ENCODE results near the gene MIGA1.
A peak's percentile ranks its signal among the peaks of the same experiment; 100 is the strongest.
"Not testable (repeated sequence)": the region's sequence is repeated elsewhere in the genome, so short reads cannot be mapped to it uniquely, and the experiment has no call there.

Gene MIGA1

DNA sequence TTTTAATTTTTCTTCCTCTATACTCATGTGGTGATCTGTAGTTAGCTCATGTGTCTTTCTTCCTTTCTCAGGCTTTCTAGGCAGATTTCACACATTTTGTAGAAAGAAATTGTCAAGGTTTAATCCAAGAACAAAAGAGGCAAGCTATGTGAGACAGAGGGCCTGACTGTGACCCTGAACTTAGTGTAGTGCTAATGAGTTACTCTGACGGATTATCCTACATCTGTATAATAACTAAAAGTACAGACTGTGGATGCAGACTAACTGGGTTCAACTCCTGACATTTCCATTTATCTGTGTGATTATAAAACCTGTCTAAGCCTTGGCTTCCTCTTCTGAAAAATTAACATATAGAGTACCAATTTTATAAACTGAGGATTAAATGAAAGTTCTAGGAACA lies 40.7 kb downstream of the MIGA1 start:
- Mint-ChIP-seq H3K27ac (no peak overlapping the region), H3K36me3 (peaks cover 26% of the 10 kb centered on the region), H3K4me1 (peaks cover 1% of the 10 kb centered on the region), H3K9me3 (no peaks in the 10 kb centered on the region), H3K4me3 (no peak overlapping the region), H3K27me3 (no peaks in the 10 kb centered on the region)
- no peak for ATAC-seq (ENCODE audit: low read depth)
- DNase-seq (ENCODE audit: low spot score in 2 of 2), result no peak

DNA sequence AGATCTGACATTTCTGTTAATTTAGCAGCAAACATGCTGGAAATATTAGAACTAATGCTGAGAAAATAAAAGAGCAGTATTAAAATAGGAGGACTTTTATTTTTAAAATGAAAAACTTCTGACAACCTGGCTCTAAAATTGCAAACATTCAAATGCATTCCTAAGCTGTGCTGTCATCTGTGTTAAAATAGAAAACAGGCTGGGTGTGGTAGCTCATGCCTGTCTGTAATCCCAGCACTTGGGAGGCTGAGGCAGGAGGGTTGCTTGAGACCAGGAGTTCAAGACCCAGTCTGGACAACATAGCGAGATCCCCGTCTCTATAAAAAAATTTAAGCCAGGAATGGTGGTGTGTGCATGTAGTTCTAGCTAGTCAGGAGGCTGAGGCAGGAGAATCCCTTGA lies 44.6 kb downstream of the MIGA1 start:
- Mint-ChIP-seq H3K27ac (no peak overlapping the region), H3K27me3 (no peaks in the 10 kb centered on the region), H3K4me1 (peaks cover 7% of the 10 kb centered on the region), H3K4me3 (no peak overlapping the region), H3K9me3 (no peaks in the 10 kb centered on the region), H3K36me3 (peaks cover 22% of the 10 kb centered on the region)
- no peak for ATAC-seq (ENCODE audit: low read depth)
- DNase-seq (ENCODE audit: low spot score in 2 of 2), result no peak

DNA sequence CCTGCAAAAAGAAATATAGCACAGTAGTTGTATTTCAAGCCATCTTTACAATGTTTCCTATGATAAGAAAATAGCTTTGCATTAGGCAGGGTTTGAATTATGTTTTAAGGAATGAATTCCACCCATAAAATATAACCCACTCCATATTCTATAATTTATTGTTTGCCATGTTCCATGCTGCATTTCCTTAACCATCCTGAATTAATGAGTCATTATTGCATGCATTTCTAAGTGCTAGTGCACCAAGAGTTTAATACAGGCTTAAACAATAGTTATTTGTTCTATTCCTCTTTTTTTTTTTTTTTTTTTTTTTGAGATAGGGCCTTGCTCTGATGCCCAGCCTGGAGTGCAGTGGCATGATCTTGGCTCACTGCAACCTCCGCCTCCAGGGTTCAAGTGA lies 45.2 kb downstream of the MIGA1 start:
- no peak for ATAC-seq (ENCODE audit: low read depth)

DNA sequence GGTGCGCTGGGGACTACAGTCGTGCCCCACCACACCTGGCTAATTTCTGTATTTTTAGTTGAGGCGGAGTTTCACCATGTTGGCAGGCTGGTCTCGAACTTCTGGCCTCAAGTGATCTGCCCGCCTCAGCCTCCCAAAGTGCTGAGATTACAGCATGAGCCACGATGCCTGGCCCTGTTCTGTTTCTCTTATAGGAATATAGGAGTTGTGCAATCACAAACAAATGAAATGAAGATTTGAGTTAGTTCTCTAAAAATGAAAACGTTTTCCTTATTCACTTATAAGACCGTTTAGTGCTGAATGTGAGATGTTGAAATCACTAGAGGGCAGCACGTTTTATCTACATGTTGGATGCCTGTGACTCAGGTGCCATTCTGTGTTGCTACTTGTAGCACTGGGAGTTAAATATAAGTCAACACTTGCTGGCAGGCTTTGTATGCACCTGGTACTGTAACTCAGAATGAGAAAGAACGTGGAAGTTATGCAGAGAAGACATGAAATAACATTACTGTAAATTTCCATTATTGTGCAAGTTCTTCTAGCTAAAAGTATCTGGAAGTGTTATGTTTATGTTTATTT lies 45.8 kb downstream of the MIGA1 start:
- DNase-seq (ENCODE audit: low spot score in 2 of 2), result no peak
- no peak overlapping the region for H3K27ac Mint-ChIP-seq
- peaks cover 7% of the 10 kb centered on the region for H3K4me1 Mint-ChIP-seq
- H3K9me3 Mint-ChIP-seq, result no peaks in the 10 kb centered on the region
- peaks cover 18% of the 10 kb centered on the region for H3K36me3 Mint-ChIP-seq
- peak; percentile 51 for ATAC-seq (ENCODE audit: low read depth)
- H3K27me3 Mint-ChIP-seq, result no peaks in the 10 kb centered on the region
- H3K4me3 Mint-ChIP-seq, result no peak overlapping the region

More for the DNA sequence above, 45.2 kb downstream of the MIGA1 start:
- peaks cover 22% of the 10 kb centered on the region for H3K36me3 Mint-ChIP-seq
- H3K27ac Mint-ChIP-seq, result no peak overlapping the region
- H3K27me3 Mint-ChIP-seq, result no peaks in the 10 kb centered on the region
- no peak for DNase-seq (ENCODE audit: low spot score in 2 of 2)
- H3K4me3 Mint-ChIP-seq, result no peak overlapping the region
- H3K4me1 Mint-ChIP-seq, result peaks cover 7% of the 10 kb centered on the region
- no peaks in the 10 kb centered on the region for H3K9me3 Mint-ChIP-seq

DNA sequence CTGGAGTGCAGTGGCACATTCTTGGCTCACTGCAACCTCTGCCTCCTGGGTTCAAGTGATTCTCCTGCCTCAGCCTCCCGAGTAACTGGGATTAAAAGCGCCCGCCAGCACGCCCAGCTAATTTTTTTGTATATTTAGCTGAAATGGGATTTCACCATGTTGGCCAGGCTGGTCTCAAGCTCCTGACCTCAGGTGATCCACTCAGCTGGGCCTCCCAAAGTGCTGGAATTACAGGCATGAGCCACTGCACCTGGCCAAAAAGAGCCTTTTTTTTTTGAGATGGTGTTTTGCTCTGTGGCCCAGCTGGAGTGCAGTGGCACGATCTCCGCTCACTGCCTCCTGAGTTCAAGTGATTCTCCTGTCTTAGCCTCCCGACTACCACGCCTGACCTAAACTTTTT lies 47.4 kb downstream of the MIGA1 start:
- H3K9me3 Mint-ChIP-seq; H3K4me3 Mint-ChIP-seq; H3K27ac Mint-ChIP-seq; H3K27me3 Mint-ChIP-seq; H3K4me1 Mint-ChIP-seq; ATAC-seq (ENCODE audit: low read depth); DNase-seq (ENCODE audit: low spot score in 2 of 2): not testable (repeated sequence)
- H3K36me3 Mint-ChIP-seq, result peaks cover 13% of the 10 kb centered on the region

DNA sequence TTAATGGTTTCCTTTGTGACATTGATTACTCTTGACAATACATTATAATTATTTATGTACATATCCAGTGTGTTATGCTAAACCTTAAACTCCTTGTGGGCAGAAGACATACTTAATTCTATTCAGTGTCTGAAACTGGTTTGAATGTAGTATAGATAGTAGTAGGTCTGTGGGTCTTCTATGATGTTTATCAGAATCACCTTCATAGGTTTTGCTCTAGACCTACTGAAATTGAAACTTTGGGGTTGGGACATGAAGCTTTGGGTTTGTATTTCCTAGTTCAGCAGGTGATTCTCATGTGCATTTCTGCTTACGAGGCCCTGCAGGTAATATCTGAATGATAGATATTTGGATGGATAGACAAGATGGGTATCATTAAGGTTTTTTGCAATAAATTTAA lies 48.6 kb downstream of the MIGA1 start:
- peaks cover 7% of the 10 kb centered on the region for H3K4me1 Mint-ChIP-seq
- no peaks in the 10 kb centered on the region for H3K9me3 Mint-ChIP-seq
- DNase-seq (ENCODE audit: low spot score in 2 of 2) (no peak), ATAC-seq (ENCODE audit: low read depth) (no peak)
- H3K27ac Mint-ChIP-seq, result no peak overlapping the region
- peaks cover 15% of the 10 kb centered on the region for H3K36me3 Mint-ChIP-seq
- H3K27me3 Mint-ChIP-seq, result no peaks in the 10 kb centered on the region
- H3K4me3 Mint-ChIP-seq, result no peak overlapping the region

DNA sequence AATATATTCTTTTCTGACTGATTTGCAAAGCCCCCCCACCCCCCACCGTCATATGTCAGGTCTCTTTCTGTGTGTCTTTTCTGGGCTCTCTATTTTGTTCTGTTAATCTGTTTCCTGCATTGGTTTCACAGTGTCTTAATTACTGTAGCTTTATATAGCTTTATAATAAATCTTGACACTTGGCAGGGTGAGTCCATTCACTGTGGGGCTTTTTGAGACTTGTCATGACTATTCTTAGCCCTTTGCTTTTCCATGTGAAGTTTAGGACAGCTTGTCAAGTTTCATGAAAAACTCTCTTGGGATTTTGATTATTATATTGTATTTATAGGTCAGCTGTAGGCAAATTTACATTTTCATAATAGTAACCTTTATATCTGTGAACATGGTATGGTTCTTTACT lies 50.4 kb downstream of the MIGA1 start:
- no peak for DNase-seq (ENCODE audit: low spot score in 2 of 2)
- H3K4me3 Mint-ChIP-seq, result no peak overlapping the region
- peaks cover 7% of the 10 kb centered on the region for H3K4me1 Mint-ChIP-seq
- ATAC-seq (ENCODE audit: low read depth), result no peak
- peaks cover 15% of the 10 kb centered on the region for H3K36me3 Mint-ChIP-seq
- H3K27ac Mint-ChIP-seq, result no peak overlapping the region
- no peaks in the 10 kb centered on the region for H3K9me3 Mint-ChIP-seq
- no peaks in the 10 kb centered on the region for H3K27me3 Mint-ChIP-seq

DNA sequence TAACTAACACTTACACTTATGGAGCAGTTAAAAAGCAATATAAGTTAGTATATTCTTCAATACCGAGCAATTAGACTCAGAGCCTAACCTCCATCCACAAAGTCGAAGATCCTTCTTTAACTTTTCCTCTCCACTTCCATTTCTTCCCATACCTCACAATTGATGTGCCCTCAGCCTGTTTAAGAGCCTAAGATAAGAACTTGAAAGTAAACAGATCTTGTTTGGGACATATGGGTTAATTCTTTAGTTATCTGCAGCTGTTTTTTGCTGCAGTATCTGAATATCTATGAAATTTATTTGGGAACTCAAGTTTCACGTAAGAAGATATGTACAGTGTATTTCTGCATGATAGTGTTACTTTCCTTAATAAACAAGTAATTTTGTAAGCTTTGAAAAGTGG lies 51.5 kb downstream of the MIGA1 start:
- ATAC-seq (ENCODE audit: low read depth) (no peak), DNase-seq (ENCODE audit: low spot score in 2 of 2) (no peak)
- Mint-ChIP-seq H3K36me3 (peaks cover 17% of the 10 kb centered on the region), H3K27ac (no peak overlapping the region), H3K9me3 (no peaks in the 10 kb centered on the region), H3K4me3 (no peak overlapping the region), H3K4me1 (peaks cover 2% of the 10 kb centered on the region), H3K27me3 (no peaks in the 10 kb centered on the region)

DNA sequence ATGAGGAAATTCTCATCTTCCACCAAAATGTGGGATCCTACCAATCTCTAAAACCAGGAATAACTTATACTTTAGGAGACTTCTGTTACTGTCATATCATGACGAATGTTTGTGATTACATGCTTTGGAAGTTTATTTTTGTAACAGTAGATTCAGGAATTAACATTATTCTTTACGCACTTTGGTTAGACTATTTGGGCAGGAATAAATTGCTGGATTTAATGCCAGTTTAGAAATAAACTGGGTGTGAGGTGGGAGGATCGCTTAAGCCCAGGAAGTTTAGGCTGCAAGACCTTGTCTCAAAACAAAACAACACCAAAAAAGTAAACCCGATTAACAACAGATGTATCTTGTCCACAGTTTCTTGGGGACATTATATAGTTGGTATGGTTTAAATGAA lies 52.1 kb downstream of the MIGA1 start:
- Mint-ChIP-seq H3K27me3 (no peaks in the 10 kb centered on the region), H3K36me3 (peaks cover 15% of the 10 kb centered on the region), H3K4me3 (no peak overlapping the region), H3K4me1 (peaks cover 2% of the 10 kb centered on the region), H3K9me3 (no peaks in the 10 kb centered on the region), H3K27ac (no peak overlapping the region)
- no peak for DNase-seq (ENCODE audit: low spot score in 2 of 2)
- ATAC-seq (ENCODE audit: low read depth), result no peak

DNA sequence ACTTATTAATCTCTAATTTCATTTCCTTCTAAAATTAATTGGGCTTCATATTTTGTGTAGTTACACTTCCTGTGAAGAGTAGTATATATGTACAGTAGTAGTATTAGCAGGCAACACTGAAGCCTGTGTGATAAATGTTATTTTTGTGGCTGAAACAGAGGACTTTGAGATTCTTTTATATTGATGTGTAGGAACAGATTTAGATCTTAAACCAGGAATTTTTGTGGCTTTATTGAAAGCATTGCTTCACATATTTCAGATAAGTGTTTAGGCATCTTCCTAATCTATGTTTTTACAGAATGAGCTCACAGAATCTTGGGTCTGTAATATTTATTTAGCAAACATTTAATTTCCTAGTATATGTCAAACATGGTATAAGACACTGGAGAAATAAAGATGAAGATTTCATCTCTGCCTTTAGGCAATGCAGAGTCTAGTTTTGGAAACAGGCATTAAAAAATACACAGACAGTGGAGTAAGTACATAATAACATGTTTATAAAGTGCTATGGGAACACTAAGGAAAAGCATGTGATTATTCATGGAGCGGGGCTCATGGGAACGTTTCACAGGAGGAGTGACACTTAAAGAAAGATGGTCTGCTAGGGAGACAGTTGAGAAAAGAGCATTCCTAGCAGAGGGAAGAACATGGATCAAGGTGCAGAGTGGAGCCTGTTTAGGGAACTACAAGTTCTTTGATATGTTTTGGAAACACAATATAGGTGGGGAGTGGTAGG lies 52.7 kb downstream of the MIGA1 start:
- DNase-seq (ENCODE audit: low spot score in 2 of 2), result no peak

DNA sequence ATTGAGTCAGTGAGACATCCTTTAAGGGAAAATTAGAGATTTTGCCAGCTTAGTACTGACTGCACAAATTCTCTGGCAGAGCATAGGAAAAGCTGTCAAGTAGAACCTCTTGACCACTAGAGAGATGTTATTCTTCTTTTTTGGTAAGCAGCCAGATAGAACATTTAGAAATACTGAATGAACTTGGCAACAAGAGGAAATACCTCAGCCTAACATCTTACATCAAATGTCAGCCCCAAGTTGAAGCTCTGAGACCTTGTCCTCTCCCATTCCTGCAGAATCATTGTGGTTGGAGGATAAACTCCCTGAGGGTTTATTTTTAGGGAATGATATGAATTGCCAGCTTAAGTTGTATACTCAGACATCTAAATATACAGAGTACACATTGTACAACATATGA lies 53.5 kb downstream of the MIGA1 start:
- Mint-ChIP-seq H3K9me3 (no peaks in the 10 kb centered on the region), H3K36me3 (peaks cover 9% of the 10 kb centered on the region), H3K4me3 (no peak overlapping the region), H3K27ac (no peak overlapping the region), H3K4me1 (no peaks in the 10 kb centered on the region), H3K27me3 (no peaks in the 10 kb centered on the region)
- DNase-seq (ENCODE audit: low spot score in 2 of 2), result no peak
- no peak for ATAC-seq (ENCODE audit: low read depth)

More for the DNA sequence above, 52.7 kb downstream of the MIGA1 start:
- Mint-ChIP-seq H3K4me3 (no peak overlapping the region), H3K9me3 (no peaks in the 10 kb centered on the region), H3K36me3 (peaks cover 12% of the 10 kb centered on the region), H3K27me3 (no peaks in the 10 kb centered on the region), H3K27ac (no peak overlapping the region), H3K4me1 (peaks cover 2% of the 10 kb centered on the region)
- no peak for ATAC-seq (ENCODE audit: low read depth)

DNA sequence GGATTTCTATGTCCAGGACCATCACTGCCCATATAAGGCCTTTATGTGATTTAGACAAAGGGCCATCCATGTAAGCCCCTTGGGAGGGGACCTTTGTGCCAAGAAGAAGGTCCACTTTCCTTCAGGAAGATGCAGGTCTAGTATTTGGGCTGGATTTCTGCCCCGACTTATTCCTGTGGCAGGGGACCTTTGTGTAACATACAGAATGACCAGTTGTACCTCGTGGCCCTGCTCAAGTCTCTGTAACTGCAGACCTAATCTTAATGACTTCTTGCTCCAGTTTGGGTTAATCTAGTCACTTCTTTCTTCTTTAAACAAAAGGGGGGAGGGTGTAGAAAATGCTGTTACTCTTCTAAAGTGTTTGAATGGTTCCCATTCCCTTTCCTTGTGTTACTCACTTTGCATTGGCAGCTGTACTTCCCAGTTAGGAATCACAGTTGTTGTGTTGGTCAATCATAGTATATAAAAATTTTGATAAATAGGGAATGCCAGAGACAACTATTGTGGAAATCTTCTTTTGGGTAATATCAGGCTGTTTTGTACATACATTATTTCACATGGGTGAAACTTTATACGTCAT lies 54.2 kb downstream of the MIGA1 start:
- Mint-ChIP-seq H3K4me1 (no peaks in the 10 kb centered on the region), H3K27ac (no peak overlapping the region), H3K4me3 (no peak overlapping the region), H3K9me3 (no peaks in the 10 kb centered on the region), H3K36me3 (peaks cover 9% of the 10 kb centered on the region), H3K27me3 (no peaks in the 10 kb centered on the region)
- no peak for DNase-seq (ENCODE audit: low spot score in 2 of 2)
- no peak for ATAC-seq (ENCODE audit: low read depth)

DNA sequence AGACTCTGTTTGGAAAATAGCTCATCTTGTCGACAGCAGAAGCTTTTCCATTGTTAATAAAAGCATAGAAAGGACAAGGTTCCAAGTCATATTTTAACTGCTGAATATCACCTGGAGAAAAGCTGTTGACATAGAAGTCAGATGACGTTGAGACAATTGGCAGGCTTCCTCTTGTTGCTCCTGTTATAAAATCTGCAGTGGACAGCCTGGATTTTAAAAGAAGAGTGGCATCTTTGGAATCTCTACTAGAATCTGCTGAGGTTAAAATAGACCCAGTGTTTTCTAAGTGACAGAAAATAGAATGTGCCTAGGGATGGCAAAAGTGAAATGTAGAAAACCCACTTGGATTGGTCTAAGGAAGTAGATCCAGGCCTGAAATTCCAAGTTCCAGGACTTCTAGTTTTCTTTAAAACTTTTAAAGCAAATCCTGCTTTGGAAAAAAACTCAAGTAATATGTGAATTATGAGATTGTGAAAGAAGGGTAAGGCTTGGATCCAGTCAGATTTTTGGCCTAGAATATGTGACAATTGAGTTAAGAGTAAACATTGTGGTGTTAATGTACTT lies 55.4 kb downstream of the MIGA1 start:
- DNase-seq (ENCODE audit: low spot score in 2 of 2) (no peak), ATAC-seq (ENCODE audit: low read depth) (no peak)
- Mint-ChIP-seq H3K4me3 (no peak overlapping the region), H3K36me3 (peaks cover 7% of the 10 kb centered on the region), H3K4me1 (no peaks in the 10 kb centered on the region), H3K27ac (no peak overlapping the region), H3K9me3 (no peaks in the 10 kb centered on the region), H3K27me3 (no peaks in the 10 kb centered on the region)

DNA sequence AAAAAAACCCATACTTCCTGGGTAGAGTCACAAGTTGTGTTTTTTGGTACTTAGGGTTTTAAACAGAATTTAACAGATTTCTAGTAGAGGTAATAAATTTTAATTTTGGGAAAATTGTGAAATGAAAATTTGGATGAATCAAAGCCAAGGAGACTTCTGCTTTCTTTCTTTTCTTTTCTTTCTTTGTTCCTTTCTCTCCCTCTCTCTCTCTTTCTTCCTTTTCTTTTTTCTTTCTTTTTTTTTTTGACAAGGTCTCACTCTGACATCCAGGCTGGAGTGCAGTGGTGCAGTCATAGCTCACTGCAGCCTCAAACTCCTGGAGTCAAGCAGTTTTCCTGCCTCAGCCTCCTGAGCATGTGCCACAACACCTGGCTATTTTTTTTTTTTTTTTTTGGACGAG lies 62.1 kb downstream of the MIGA1 start:
- Mint-ChIP-seq H3K27me3 (no peaks in the 10 kb centered on the region), H3K4me3 (no peak overlapping the region), H3K36me3 (peaks cover 8% of the 10 kb centered on the region), H3K4me1 (no peaks in the 10 kb centered on the region), H3K27ac (peak overlapping the region; percentile 58), H3K9me3 (no peaks in the 10 kb centered on the region)
- ATAC-seq (ENCODE audit: low read depth) (no peak), DNase-seq (ENCODE audit: low spot score in 2 of 2) (no peak)
